GM13976 (cell line): Measurements from ENCODE around the gene FLT1.

Source experiments
- DNase-seq: peaks from one replicate; pipeline ENCODE4 v3.0.0; 2012; ENCODE audit warnings: low spot score
- CTCF ChIP-seq: IDR thresholded peaks from 2 replicates; pipeline ENCODE4 v1.5.1; 2012; ENCODE audit warnings: borderline replicate concordance, mild to moderate bottlenecking; ENCODE audit not compliant: insufficient read depth; ENCODE audit errors: extremely low read depth, missing control alignments, control extremely low read depth
- in situ Hi-C: fragments of 300-500 bp; cut with MboI; formaldehyde crosslinking; loops from one replicate; pipeline ENCODE4 v1.12.0; 2022; ENCODE audit warnings: low sequenced_read_pairs, mixed read lengths, inconsistent platforms; ENCODE audit not compliant: unreplicated experiment

The FLT1 gene

GRCh38 chr13:28449826-28450773 is 44.8 kb downstream of the FLT1 start:
- no peak for TF ChIP-seq CTCF
- no peak for DNase-seq
- in situ Hi-C loops = no loop called here

GRCh38 chr13:28448651-28449358 is 46.1 kb downstream of the FLT1 start:
- in situ Hi-C loops = no loop called here
- no peak for DNase-seq
- no peak for TF ChIP-seq CTCF

GRCh38 chr13:28447989-28448388 is 46.9 kb downstream of the FLT1 start:
- no peak for TF ChIP-seq CTCF
- in situ Hi-C loops = no loop called here
- DNase-seq = no peak

GRCh38 chr13:28447206-28447605 is 47.7 kb downstream of the FLT1 start:
- in situ Hi-C loops = no loop called here
- no peak for DNase-seq
- no peak for TF ChIP-seq CTCF

GRCh38 chr13:28442839-28443238 is 52.1 kb downstream of the FLT1 start:
- in situ Hi-C loops = no loop called here
- no peak for TF ChIP-seq CTCF
- DNase-seq = no peak

GRCh38 chr13:28441529-28441928 is 53.4 kb downstream of the FLT1 start:
- no peak for DNase-seq
- in situ Hi-C loops = no loop called here
- no peak for TF ChIP-seq CTCF
